Measurements from ENCODE around the gene PLA2G4D.

- TF ChIP-seq CTCF (conservative IDR thresholded peaks at IDR 0.05 in 1 of 2, IDR thresholded peaks at IDR 0.05 in 1 of 2; ENCODE audit: low read depth in 1 of 2, low read length in 2 of 2) (peak; percentile 38 to 57), EZH2 (IDR thresholded peaks at IDR 0.05; ENCODE audit: low read length, missing control alignments) (no peak)
Measured at GRCh38 chr15:42056934-42057798, 37.2 kb downstream of the PLA2G4D start.
